ENCODE data around the gene ATP11B. TPM values are rescaled to one million over a fixed set of nuclear protein-coding genes. Genes with fewer than 3 reads are reported as not detected.
"Not testable (repeated sequence)": the region's sequence is repeated elsewhere in the genome, so short reads cannot be mapped to it uniquely, and the experiment has no call there.

The ATP11B gene
- total and polyA plus RNA-seq, 9 donors = 14.2 to 83.4 (median 54.4) TPM

GRCh38 chr3:182794455-182795388 lies 1.4 kb downstream of the ATP11B start:
- peak overlapping the region in 1 of 2 donors; percentile 87 for H3K27ac ChIP-seq
- 4 to 7% (median 5%) methylated on average over 13 of the region's 13 CpGs for WGBS, 3 donors
- intact Hi-C loops (cut with DNase I) = no loop called here
- no peak for TF ChIP-seq POLR2A (IDR thresholded peaks at IDR 0.05)
- TF ChIP-seq CTCF (IDR thresholded peaks at IDR 0.05) = no peak
- TF ChIP-seq EP300 (IDR thresholded peaks at IDR 0.05) = no peak
- no peak for DNase-seq
- no peaks in the 10 kb centered on the region for H3K9me3 ChIP-seq
- no peaks in the 10 kb centered on the region for H3K27me3 ChIP-seq
- peak overlapping the region; percentile 93 for H3K4me3 ChIP-seq
- no peaks in the 10 kb centered on the region for H3K36me3 ChIP-seq
- H3K4me1 ChIP-seq (ENCODE audit: insufficient read depth) = peaks cover 2% of the 10 kb centered on the region

GRCh38 chr3:182795389-182795782 lies 2.1 kb downstream of the ATP11B start:
- Histone ChIP-seq H3K36me3 (no peaks in the 10 kb centered on the region), H3K27ac (no peak overlapping the region), H3K9me3 (no peaks in the 10 kb centered on the region), H3K4me1 (ENCODE audit: insufficient read depth) (peaks cover 2% of the 10 kb centered on the region), H3K27me3 (no peaks in the 10 kb centered on the region), H3K4me3 (peak overlapping the region; percentile 93)
- WGBS, 3 donors = 68 to 77% (median 68%) methylated on average over 3 of the region's 3 CpGs
- DNase-seq = no peak
- no peak for TF ChIP-seq CTCF (IDR thresholded peaks at IDR 0.05)
- TF ChIP-seq POLR2A (IDR thresholded peaks at IDR 0.05) = no peak
- no peak for TF ChIP-seq EP300 (IDR thresholded peaks at IDR 0.05)
- intact Hi-C loops (cut with DNase I) = no loop called here

- H3K36me3 ChIP-seq = no peaks in the 10 kb centered on the region
Observed at GRCh38 chr3:182796310-182796709, 3.0 kb downstream of the ATP11B start.

GRCh38 chr3:182797876-182798275 lies 4.6 kb downstream of the ATP11B start:
- WGBS, 3 donors = 79 to 86% (median 84%) methylated on average over 1 of the region's 1 CpG
- no peaks in the 10 kb centered on the region for H3K9me3 ChIP-seq
- TF ChIP-seq EP300 (IDR thresholded peaks at IDR 0.05) = no peak
- no peak for TF ChIP-seq CTCF (IDR thresholded peaks at IDR 0.05)
- TF ChIP-seq POLR2A (IDR thresholded peaks at IDR 0.05) = no peak
- H3K27me3 ChIP-seq = no peaks in the 10 kb centered on the region
- H3K36me3 ChIP-seq = no peaks in the 10 kb centered on the region
- DNase-seq = no peak
- H3K4me1 ChIP-seq (ENCODE audit: insufficient read depth) = peaks cover 2% of the 10 kb centered on the region
- no peak overlapping the region for H3K4me3 ChIP-seq
- no peak overlapping the region for H3K27ac ChIP-seq
- intact Hi-C loops (cut with DNase I) = no loop called here

More at GRCh38 chr3:182796310-182796709, 3.0 kb downstream of the ATP11B start:
- no peaks in the 10 kb centered on the region for H3K9me3 ChIP-seq
- TF ChIP-seq POLR2A (IDR thresholded peaks at IDR 0.05) (no peak), CTCF (IDR thresholded peaks at IDR 0.05) (no peak), EP300 (IDR thresholded peaks at IDR 0.05) (no peak)
- intact Hi-C loops (cut with DNase I) = no loop called here
- no peak overlapping the region for H3K27ac ChIP-seq
- whole genome bisulfite sequencing, 3 donors = 96 to 100% (median 97%) methylated on average over 1 of the region's 1 CpG
- peaks cover 2% of the 10 kb centered on the region for H3K4me1 ChIP-seq (ENCODE audit: insufficient read depth)
- no peak overlapping the region for H3K4me3 ChIP-seq
- no peak for DNase-seq
- no peaks in the 10 kb centered on the region for H3K27me3 ChIP-seq

- WGBS, 3 donors = 90 to 96% (median 92%) methylated on average over 16 of the region's 16 CpGs
- H3K36me3 ChIP-seq; H3K4me1 ChIP-seq (ENCODE audit: insufficient read depth); intact Hi-C loops (cut with DNase I); H3K9me3 ChIP-seq; H3K4me3 ChIP-seq; DNase-seq; H3K27me3 ChIP-seq; H3K27ac ChIP-seq: not testable (repeated sequence)
Observed at GRCh38 chr3:182799143-182799542, 5.8 kb downstream of the ATP11B start.
